Measurements from ENCODE around the gene MAP4K5.

MAP4K5 gene

DNA sequence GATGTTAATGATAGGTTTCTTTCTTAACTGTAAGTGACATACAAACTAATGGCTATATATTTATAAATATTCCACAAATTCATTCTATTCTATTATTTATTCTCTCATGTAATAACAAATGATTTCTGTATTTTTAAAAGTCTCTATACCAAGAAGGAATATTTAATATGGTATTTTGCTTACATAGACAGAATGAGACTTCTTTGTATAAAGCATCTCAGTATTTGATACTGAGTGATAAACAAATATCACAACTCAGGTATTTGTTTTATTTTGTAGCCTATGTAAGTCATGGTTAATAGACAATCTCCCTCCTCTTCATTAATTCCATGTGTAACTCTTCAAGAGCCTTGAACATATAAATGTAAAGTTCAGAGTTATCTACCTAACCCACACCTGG lies 45.6 kb upstream of the MAP4K5 start:
- no peak for ATAC-seq
- TF ChIP-seq TSHZ2 (CRISPR knock-in tag; IDR thresholded peaks at IDR 0.05) (no peak), ESRRG (CRISPR knock-in tag; IDR thresholded peaks at IDR 0.05) (no peak), ZNF565 (CRISPR knock-in tag; conservative IDR thresholded peaks at IDR 0.05; ENCODE audit: low read depth) (no peak), SNAI2 (CRISPR knock-in tag; IDR thresholded peaks at IDR 0.05) (no peak), OSR1 (CRISPR knock-in tag; IDR thresholded peaks at IDR 0.05) (no peak), ZNF70 (CRISPR knock-in tag; IDR thresholded peaks at IDR 0.05) (no peak), BACH2 (CRISPR knock-in tag; IDR thresholded peaks at IDR 0.05; ENCODE audit: borderline replicate concordance) (no peak), CSDC2 (CRISPR knock-in tag; IDR thresholded peaks at IDR 0.05) (no peak)
- TF ChIP-seq, protein P1, sequence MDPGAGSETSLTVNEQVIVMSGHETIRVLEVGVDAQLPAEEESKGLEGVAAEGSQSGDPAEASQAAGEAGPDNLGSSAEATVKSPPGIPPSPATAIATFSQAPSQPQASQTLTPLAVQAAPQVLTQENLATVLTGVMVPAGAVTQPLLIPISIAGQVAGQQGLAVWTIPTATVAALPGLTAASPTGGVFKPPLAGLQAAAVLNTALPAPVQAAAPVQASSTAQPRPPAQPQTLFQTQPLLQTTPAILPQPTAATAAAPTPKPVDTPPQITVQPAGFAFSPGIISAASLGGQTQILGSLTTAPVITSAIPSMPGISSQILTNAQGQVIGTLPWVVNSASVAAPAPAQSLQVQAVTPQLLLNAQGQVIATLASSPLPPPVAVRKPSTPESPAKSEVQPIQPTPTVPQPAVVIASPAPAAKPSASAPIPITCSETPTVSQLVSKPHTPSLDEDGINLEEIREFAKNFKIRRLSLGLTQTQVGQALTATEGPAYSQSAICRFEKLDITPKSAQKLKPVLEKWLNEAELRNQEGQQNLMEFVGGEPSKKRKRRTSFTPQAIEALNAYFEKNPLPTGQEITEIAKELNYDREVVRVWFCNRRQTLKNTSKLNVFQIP (CRISPR knock-in tag; IDR thresholded peaks at IDR 0.05; ENCODE audit: borderline replicate concordance, low read depth): no peak
- TF ChIP-seq, protein P2, sequence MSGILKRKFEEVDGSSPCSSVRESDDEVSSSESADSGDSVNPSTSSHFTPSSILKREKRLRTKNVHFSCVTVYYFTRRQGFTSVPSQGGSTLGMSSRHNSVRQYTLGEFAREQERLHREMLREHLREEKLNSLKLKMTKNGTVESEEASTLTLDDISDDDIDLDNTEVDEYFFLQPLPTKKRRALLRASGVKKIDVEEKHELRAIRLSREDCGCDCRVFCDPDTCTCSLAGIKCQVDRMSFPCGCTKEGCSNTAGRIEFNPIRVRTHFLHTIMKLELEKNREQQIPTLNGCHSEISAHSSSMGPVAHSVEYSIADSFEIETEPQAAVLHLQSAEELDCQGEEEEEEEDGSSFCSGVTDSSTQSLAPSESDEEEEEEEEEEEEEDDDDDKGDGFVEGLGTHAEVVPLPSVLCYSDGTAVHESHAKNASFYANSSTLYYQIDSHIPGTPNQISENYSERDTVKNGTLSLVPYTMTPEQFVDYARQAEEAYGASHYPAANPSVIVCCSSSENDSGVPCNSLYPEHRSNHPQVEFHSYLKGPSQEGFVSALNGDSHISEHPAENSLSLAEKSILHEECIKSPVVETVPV (CRISPR knock-in tag; IDR thresholded peaks at IDR 0.05): no peak
- TF ChIP-seq, protein P3, sequence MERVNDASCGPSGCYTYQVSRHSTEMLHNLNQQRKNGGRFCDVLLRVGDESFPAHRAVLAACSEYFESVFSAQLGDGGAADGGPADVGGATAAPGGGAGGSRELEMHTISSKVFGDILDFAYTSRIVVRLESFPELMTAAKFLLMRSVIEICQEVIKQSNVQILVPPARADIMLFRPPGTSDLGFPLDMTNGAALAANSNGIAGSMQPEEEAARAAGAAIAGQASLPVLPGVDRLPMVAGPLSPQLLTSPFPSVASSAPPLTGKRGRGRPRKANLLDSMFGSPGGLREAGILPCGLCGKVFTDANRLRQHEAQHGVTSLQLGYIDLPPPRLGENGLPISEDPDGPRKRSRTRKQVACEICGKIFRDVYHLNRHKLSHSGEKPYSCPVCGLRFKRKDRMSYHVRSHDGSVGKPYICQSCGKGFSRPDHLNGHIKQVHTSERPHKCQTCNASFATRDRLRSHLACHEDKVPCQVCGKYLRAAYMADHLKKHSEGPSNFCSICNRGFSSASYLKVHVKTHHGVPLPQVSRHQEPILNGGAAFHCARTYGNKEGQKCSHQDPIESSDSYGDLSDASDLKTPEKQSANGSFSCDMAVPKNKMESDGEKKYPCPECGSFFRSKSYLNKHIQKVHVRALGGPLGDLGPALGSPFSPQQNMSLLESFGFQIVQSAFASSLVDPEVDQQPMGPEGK (CRISPR knock-in tag; IDR thresholded peaks at IDR 0.05; ENCODE audit: borderline replicate concordance): no peak

DNA sequence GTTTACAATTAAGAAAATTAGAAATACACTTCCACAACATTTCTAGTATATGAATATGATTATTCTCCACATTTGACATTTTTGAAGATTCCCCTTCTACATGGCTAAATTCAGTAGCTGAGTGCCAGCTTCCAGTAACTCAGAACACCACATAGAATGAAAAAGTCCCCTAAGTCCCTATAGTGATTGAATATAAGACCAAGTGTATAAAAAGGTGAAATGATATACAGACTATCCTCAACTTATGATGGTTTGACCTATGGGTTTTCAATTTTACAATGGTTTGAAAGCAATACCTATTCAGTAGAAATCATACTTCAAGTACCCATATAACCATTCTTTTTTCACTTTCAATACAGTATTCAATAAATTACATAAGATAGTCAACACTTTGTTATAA lies 43.4 kb upstream of the MAP4K5 start:
- TF ChIP-seq SNAI2 (CRISPR knock-in tag; IDR thresholded peaks at IDR 0.05): no peak
- no peak for TF ChIP-seq RARB (CRISPR knock-in tag; IDR thresholded peaks at IDR 0.05)
- TF ChIP-seq ISL1 (CRISPR knock-in tag; IDR thresholded peaks at IDR 0.05): no peak
- TF ChIP-seq ESRRG (CRISPR knock-in tag; IDR thresholded peaks at IDR 0.05): no peak
- TF ChIP-seq, protein P1 (CRISPR knock-in tag; IDR thresholded peaks at IDR 0.05; ENCODE audit: borderline replicate concordance, low read depth): no peak
- no peak for TF ChIP-seq PPARA (CRISPR knock-in tag; IDR thresholded peaks at IDR 0.05; ENCODE audit: borderline replicate concordance)
- TF ChIP-seq CSDC2 (CRISPR knock-in tag; IDR thresholded peaks at IDR 0.05): no peak
- TF ChIP-seq ZFP30 (CRISPR knock-in tag; IDR thresholded peaks at IDR 0.05): no peak
- TF ChIP-seq ARNTL (CRISPR knock-in tag; IDR thresholded peaks at IDR 0.05; ENCODE audit: borderline replicate concordance, low read depth): no peak
- TF ChIP-seq ZNF8 (CRISPR knock-in tag; IDR thresholded peaks at IDR 0.05): no peak
- no peak for ATAC-seq

DNA sequence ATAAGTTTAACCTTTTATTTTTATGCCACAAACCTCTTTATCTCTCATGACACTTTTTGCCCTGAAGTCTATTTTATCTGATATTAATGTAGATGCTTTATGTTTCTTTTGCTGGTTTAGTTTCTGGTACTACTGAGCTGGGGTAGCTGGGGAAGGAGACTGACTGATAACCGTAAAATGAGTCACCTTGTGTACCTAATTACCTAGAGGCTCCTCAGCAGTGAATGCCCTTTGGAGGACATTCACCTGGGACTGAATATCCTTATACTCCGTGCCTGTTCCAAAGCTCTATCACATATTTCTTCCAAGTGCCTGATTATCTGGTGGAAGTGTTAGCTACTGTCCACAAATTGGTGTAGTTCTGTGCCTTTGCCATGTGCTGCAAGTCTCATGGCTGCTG lies 41.5 kb upstream of the MAP4K5 start:
- no peak for ATAC-seq
- TF ChIP-seq ZNF565 (CRISPR knock-in tag; conservative IDR thresholded peaks at IDR 0.05; ENCODE audit: low read depth) (no peak), ZC3H10 (CRISPR knock-in tag; IDR thresholded peaks at IDR 0.05) (no peak), ZFP30 (CRISPR knock-in tag; IDR thresholded peaks at IDR 0.05) (no peak), PPARA (CRISPR knock-in tag; IDR thresholded peaks at IDR 0.05; ENCODE audit: borderline replicate concordance) (no peak), ZFP3 (CRISPR knock-in tag; IDR thresholded peaks at IDR 0.05) (no peak), TCF4 (CRISPR knock-in tag; IDR thresholded peaks at IDR 0.05; ENCODE audit: borderline replicate concordance) (no peak), GLIS3 (CRISPR knock-in tag; IDR thresholded peaks at IDR 0.05) (no peak), ZNF8 (CRISPR knock-in tag; IDR thresholded peaks at IDR 0.05) (no peak)
- TF ChIP-seq, protein P2 (CRISPR knock-in tag; IDR thresholded peaks at IDR 0.05): no peak
